ENCODE measurements around the gene TUBB6.

DNA sequence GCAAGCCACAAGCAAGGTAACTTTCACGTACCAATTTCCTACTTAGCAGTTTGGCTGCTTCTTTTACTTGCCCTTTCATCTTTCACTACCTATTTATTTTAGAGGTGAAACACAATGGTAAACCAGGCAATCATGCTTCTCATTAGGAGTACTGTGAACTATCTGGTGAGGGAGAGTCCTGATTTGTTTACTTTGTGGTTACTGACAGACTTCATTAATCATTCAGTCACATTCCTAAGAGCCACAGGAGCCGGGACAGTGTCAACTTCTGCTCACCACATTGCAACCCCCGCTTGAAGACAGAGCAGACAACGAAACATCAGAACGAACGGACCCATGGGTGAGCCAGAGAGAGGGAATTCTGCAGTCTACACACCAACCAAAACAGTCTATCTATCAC, 28.8 kb downstream of the TUBB6 start:
- TF ChIP-seq, protein P1, sequence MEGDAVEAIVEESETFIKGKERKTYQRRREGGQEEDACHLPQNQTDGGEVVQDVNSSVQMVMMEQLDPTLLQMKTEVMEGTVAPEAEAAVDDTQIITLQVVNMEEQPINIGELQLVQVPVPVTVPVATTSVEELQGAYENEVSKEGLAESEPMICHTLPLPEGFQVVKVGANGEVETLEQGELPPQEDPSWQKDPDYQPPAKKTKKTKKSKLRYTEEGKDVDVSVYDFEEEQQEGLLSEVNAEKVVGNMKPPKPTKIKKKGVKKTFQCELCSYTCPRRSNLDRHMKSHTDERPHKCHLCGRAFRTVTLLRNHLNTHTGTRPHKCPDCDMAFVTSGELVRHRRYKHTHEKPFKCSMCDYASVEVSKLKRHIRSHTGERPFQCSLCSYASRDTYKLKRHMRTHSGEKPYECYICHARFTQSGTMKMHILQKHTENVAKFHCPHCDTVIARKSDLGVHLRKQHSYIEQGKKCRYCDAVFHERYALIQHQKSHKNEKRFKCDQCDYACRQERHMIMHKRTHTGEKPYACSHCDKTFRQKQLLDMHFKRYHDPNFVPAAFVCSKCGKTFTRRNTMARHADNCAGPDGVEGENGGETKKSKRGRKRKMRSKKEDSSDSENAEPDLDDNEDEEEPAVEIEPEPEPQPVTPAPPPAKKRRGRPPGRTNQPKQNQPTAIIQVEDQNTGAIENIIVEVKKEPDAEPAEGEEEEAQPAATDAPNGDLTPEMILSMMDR (IDR thresholded peaks at IDR 0.05), result no peak
- no peak for TF ChIP-seq EZH2 (IDR thresholded peaks at IDR 0.05; ENCODE audit: borderline replicate concordance, insufficient read depth, low read depth, low read length, poor library complexity, severe bottlenecking)
